ENCODE measurements around the gene ASB17. TPM values are rescaled to one million over a fixed set of nuclear protein-coding genes. Genes with fewer than 3 reads are reported as not detected.

ASB17 gene
- total RNA-seq, 4 donors from 2014 or later, result not detected

DNA sequence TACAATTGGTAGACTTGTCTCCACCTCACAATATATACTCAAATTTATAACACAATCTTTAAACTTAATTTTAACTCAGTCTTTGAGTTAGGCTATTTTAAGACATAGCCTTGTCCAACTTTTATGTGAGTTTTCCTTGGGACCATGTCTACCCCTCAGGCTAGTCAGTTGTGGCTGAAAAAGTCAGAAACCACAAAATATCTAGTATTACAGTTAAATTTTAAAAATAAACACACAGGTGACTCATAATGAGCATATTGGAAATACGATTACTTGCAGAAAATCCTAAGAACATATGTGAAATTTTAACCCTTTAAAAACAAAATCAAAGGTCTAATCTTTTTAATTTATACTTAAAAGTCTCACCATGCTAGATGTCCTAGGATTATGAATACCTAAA lies 4.8 kb upstream of the ASB17 start:
- no peak for DNase-seq
- TF ChIP-seq, protein P1, sequence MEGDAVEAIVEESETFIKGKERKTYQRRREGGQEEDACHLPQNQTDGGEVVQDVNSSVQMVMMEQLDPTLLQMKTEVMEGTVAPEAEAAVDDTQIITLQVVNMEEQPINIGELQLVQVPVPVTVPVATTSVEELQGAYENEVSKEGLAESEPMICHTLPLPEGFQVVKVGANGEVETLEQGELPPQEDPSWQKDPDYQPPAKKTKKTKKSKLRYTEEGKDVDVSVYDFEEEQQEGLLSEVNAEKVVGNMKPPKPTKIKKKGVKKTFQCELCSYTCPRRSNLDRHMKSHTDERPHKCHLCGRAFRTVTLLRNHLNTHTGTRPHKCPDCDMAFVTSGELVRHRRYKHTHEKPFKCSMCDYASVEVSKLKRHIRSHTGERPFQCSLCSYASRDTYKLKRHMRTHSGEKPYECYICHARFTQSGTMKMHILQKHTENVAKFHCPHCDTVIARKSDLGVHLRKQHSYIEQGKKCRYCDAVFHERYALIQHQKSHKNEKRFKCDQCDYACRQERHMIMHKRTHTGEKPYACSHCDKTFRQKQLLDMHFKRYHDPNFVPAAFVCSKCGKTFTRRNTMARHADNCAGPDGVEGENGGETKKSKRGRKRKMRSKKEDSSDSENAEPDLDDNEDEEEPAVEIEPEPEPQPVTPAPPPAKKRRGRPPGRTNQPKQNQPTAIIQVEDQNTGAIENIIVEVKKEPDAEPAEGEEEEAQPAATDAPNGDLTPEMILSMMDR (IDR thresholded peaks at IDR 0.05), result no peak
- no peak for TF ChIP-seq POLR2A (IDR thresholded peaks at IDR 0.05)
- Histone ChIP-seq H3K36me3 (no peaks in the 10 kb centered on the region), H3K4me3 (no peak overlapping the region), H3K4me1 (no peaks in the 10 kb centered on the region), H3K9me3 (no peaks in the 10 kb centered on the region), H3K27ac (no peak overlapping the region), H3K27me3 (no peaks in the 10 kb centered on the region)

DNA sequence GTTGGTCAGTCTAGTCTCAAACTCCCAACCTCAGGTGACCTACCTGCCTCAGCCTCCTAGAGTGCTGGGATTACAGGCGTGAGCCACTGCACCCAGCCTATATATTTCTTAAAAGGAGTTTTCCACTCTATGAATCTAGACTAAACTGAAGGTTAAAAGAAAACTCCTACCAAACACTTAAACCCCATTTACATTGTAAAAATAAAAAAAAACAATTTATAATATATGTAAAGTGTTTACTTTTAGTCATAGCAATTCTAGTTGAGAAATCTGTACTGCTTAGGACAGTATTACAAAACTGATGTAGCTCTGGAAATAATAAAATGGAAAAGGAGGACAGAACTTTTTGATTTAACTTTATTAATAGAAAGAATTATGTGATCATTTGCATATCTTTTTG lies 9.5 kb downstream of the ASB17 start:
- Histone ChIP-seq H3K27me3 (no peaks in the 10 kb centered on the region), H3K4me3 (no peak overlapping the region), H3K9me3 (no peaks in the 10 kb centered on the region), H3K27ac (no peak overlapping the region), H3K4me1 (no peaks in the 10 kb centered on the region), H3K36me3 (no peaks in the 10 kb centered on the region)
- TF ChIP-seq POLR2A (IDR thresholded peaks at IDR 0.05), result no peak
- TF ChIP-seq, protein P1 (IDR thresholded peaks at IDR 0.05), result no peak
- DNase-seq, result no peak

DNA sequence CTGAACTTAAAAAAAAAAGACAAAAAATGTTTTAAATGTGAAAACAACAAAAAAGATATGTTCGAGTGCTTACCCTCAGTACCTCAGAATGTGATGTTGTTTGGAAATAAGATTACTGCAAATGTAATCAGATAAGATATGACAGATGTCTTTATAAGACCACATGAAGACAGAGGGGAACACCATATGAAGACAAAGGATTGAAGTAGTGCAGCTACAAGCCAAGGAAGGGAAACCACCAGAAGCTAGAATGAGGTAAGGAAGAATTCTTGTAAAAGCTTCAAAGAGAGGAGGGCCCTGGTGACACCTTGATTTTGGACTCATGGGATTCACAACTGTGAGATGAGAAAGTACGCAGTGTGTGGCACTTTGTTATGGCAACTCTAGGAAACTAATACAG lies 15.4 kb downstream of the ASB17 start:
- TF ChIP-seq POLR2A (IDR thresholded peaks at IDR 0.05), result no peak
- TF ChIP-seq, protein P1 (IDR thresholded peaks at IDR 0.05), result no peak
- DNase-seq, result no peak
- H3K4me1 ChIP-seq, result no peaks in the 10 kb centered on the region
- no peak overlapping the region for H3K4me3 ChIP-seq
- H3K27ac ChIP-seq, result no peak overlapping the region
- H3K27me3 ChIP-seq, result no peaks in the 10 kb centered on the region
- no peaks in the 10 kb centered on the region for H3K36me3 ChIP-seq
- no peaks in the 10 kb centered on the region for H3K9me3 ChIP-seq

DNA sequence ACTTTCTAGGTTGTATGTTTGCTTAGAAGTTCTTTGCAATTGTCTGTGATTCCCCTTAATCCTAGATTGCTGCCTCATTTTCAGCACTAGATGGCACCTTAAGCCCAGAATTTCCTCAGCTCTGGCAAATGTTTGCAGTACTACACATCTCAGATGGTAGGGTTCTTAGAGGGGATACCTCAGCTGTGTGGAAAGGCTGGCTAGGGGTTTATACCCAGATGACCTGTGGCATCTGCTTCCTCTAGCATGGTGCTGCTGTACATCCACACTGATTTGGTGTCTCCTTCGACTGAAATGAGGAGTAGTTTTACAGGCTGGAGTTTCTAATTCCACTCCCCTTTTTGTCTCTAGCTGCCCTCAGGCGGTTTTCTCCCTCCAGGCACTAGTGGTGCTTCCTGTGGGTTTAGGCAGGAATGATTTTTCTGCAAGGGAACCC lies 23.5 kb downstream of the ASB17 start:
- no peaks in the 10 kb centered on the region for H3K36me3 ChIP-seq
- DNase-seq, result no peak

DNA sequence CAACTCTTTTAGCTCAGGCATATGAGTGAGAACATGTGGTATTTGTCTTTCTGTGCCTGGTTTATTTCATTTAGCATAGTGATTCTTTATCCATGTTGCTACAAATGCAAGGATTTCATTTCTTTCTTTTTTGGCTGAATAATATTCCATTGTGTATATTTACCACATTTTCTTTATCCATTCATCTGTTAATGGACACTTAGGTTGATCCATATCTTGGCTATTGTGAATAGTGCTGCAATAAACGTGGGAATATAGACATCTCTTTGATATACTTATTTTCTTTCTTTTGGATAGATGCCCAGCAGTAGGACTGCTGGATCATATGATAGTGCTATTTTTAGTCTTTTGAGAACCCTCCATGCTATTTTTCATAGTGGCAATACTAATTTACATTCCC lies 30.8 kb downstream of the ASB17 start:
- Histone ChIP-seq H3K4me1 (no peaks in the 10 kb centered on the region), H3K27me3 (no peaks in the 10 kb centered on the region), H3K9me3 (no peaks in the 10 kb centered on the region), H3K27ac (no peak overlapping the region), H3K4me3 (no peak overlapping the region), H3K36me3 (no peaks in the 10 kb centered on the region)
- DNase-seq, result no peak
- TF ChIP-seq POLR2A (IDR thresholded peaks at IDR 0.05), result no peak
- TF ChIP-seq, protein P1 (IDR thresholded peaks at IDR 0.05), result no peak

More for the DNA sequence above, 23.5 kb downstream of the ASB17 start:
- Histone ChIP-seq H3K4me3 (no peak overlapping the region), H3K27ac (no peak overlapping the region), H3K27me3 (no peaks in the 10 kb centered on the region), H3K4me1 (no peaks in the 10 kb centered on the region), H3K9me3 (peaks cover 0 to 3% (median 0%) of the 10 kb centered on the region in 4 donors)
- TF ChIP-seq, protein P1 (IDR thresholded peaks at IDR 0.05), result peak in 1 of 6 experiments; percentile 9
- TF ChIP-seq POLR2A (IDR thresholded peaks at IDR 0.05), result no peak

DNA sequence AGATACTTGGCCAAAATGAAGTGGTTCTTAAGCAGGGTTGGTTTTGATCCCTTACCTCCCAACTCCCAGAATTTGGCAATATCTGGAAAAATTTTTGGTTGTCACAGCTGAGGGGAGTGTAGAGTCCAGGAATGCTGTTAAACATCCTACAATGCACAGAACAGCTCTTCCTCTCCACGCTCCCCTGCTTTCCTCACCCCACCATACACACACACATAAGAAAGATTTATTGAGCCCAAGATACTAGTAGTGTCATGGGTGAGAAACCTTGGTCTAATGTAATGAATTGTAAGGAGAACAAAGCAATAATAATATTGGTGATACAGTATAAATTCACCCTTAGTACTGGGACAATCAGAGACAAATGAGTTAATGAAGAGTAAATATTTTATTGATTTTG lies 47.8 kb downstream of the ASB17 start:
- no peak for DNase-seq
- no peak overlapping the region for H3K27ac ChIP-seq
- TF ChIP-seq, protein P1 (IDR thresholded peaks at IDR 0.05), result no peak
- no peak for TF ChIP-seq POLR2A (IDR thresholded peaks at IDR 0.05)
- H3K36me3 ChIP-seq, result no peaks in the 10 kb centered on the region
- H3K4me1 ChIP-seq, result no peaks in the 10 kb centered on the region
- H3K27me3 ChIP-seq, result no peaks in the 10 kb centered on the region
- H3K9me3 ChIP-seq, result no peaks in the 10 kb centered on the region
- no peak overlapping the region for H3K4me3 ChIP-seq

Data from Peyer's patch (tissue), 4 donors.